GM12892 (cell line): ENCODE results near the gene MEST.

ENCODE experiments used
- POLR2A ChIP-seq: IDR thresholded peaks from 2 replicates; pipeline ENCODE4 v1.6.1; 2011; ENCODE audit warnings: low read depth, low read length, control low read depth
- POLR2AphosphoS5 ChIP-seq: IDR thresholded peaks from 2 replicates; pipeline ENCODE4 v1.6.1; 2011; ENCODE audit warnings: low read depth, low read length, control low read depth
- TAF1 ChIP-seq: IDR thresholded peaks from 2 replicates; pipeline ENCODE4 v1.6.1; 2011; ENCODE audit warnings: low read depth, mild to moderate bottlenecking, control low read depth, low read length, borderline replicate concordance

GRCh38 chr7:130475776-130476175 lies 16.1 kb upstream of the MEST start:
- no peak for TF ChIP-seq POLR2AphosphoS5
- TF ChIP-seq POLR2A: no peak
- no peak for TF ChIP-seq TAF1
